HG02943 (cell line): ENCODE data around the gene STEAP1.
"Not testable (repeated sequence)": the region's sequence is repeated elsewhere in the genome, so short reads cannot be mapped to it uniquely, and the experiment has no call there.

Experiments used
- ATAC-seq: cut with Tn5 transposase; IDR thresholded peaks from one replicate; pipeline ENCODE4 v1.9.1; 2021; ENCODE audit warnings: mild to moderate bottlenecking, low read depth, moderate library complexity; ENCODE audit not compliant: unreplicated experiment

STEAP1 gene

DNA sequence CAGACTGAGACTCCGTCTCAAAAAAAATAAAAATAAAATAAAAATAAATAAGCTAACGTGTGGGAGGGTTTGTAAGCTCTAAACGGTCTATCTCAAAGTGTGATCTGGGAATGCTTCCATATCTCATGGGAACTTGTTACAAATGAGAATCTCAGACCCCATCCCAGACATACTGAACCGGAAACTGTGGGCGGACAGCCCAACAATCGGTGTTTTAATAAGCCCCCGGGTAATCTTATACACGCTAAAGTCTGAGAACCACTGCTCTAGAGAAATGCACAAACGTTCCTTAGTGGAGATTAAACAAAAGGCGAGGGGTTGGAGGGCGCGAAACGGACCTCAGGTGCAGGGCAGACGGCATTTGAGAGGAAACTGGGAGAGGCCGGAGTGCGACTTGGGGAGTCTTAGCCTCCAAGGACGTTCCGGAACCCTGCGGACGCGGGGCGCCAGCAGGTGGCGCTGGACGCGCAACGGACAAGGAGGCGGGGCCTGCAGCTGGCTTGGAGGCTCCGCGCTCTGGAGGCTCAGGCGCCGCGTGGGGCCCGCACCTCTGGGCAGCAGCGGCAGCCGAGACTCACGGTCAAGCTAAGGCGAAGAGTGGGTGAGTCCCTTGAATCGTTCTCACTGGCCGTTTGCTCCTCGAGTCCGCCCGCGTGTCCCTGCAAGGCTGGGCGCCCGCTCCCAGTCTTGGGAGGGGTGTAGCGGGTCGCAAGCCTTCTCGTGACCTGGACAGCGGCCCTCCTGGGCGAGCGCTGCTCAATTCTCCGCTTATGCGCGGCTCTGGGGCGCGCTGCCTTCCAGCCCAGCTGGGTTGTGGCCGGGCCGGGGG lies at the start of gene STEAP1:
TSS of gene STEAP1 (plus strand) at position 527 of the 829 bp plus-strand sequence. CDS start 5,320 bp downstream, outside the sequence.
- peak; percentile 87 for ATAC-seq

GRCh38 chr7:90114972-90115371 lies 39.3 kb upstream of the STEAP1 start:
- ATAC-seq, result not testable (repeated sequence)

DNA sequence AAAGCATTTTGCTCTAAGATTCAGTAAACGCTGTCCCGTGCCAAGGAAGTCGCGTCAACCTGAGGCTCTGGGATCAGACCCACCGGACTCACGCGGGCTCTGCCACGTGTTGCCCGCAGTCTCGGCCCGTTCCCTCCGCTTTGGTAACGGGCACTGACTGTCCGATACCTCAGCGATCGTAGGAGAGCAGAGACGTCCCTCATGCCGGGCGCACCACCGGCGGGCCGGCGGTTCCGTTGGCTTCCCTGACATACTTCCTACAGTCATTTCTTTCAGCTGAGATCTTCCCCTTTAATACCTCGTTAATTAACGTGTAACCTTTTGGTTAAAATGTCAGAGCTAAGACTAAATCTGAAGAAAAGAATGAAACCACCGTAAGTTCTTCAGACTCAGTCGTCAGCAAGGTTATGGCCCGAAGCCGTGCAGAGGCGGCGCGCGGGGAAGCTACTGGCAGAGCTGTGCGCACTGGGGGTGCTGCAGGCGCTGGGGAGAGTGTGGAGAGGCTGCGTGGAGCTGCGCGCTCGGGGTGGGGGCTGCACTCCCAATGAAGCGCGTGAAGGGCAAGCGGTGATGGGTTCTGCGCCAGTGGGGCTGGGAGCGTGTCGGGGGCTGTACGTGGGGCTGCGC lies 35.6 kb upstream of the STEAP1 start:
- not testable (repeated sequence) for ATAC-seq

DNA sequence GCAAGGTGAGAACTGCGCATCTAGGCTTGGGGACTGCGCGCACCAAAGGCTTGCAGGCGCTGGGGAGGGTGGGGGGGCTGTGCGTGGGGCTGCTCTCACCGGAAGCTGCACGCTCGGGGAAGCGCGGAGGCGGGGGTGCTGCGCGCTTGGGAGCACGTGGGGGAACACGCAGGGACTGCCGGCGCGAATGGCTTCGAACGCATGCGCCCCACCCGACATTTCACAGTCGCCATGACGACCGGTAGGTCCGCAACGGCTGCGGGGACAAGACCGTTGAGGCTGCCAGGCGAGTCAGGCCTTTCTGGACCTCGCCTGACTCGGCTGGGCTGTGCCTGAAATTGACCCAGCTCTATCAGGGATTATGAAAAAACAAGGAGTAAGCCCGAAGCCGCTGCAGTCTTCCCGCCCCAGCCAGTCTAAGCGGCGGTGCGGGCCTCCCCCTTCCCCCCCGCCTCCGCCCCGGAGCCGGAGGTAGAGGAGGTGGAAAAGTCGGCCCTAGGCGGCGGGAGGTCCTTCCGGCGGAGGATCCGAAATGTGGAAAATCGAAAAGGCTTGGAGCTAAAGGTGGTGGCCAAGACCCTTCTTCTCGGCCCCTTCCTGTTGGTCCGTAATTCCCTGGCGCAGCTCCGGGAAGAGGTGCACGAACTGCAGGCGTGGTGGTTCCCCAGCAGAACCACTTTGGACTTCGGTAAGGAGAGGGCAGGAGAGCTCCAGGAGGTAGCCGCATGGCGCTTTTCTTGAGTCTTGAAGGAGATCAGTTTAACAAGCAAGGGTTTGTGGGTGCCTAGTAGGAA lies 34.9 kb upstream of the STEAP1 start:
- no peak for ATAC-seq

DNA sequence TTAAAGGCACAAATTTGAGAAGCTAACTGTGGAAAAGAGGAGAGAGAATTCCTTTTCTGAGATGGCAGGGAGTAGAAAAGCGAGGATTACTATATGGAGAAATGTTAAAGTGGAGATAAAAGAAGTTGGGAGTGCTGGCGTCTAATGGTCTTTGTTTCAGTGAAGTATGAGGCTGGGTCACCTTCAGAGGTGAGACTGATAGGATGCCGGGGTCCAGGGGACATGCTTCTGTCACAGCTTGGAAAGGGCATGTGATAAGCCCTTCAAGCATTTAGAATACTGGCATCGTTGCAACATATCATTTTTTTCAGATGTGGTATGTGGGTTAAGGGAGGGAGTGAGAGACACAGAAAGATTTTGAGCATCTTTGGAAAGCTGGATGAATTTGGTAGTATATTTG lies 34.1 kb upstream of the STEAP1 start:
- not testable (repeated sequence) for ATAC-seq

GRCh38 chr7:90131746-90132145 lies 22.5 kb upstream of the STEAP1 start:
- ATAC-seq, result not testable (repeated sequence)

- ATAC-seq, result not testable (repeated sequence)
Observed at GRCh38 chr7:90147079-90147960, 6.9 kb upstream of the STEAP1 start.

DNA sequence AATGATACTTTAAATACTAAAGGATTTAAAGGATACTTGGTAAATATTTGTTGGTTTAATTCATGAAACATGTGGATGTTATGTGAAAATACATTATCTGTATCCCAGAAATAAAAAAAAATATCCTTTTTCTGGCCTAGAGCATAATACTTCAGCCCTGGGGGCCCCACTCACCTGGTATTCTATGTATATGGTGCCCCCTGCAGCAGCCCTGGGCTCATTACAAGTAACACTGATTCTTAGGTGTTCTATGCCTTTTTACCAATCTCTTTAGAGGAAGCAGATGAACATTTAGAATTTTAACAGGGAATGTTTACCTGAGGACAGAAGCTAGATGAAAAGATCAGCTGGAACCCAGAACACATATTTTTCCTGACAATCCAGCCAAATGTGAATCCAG lies 4.8 kb upstream of the STEAP1 start:
- ATAC-seq, result not testable (repeated sequence)

DNA sequence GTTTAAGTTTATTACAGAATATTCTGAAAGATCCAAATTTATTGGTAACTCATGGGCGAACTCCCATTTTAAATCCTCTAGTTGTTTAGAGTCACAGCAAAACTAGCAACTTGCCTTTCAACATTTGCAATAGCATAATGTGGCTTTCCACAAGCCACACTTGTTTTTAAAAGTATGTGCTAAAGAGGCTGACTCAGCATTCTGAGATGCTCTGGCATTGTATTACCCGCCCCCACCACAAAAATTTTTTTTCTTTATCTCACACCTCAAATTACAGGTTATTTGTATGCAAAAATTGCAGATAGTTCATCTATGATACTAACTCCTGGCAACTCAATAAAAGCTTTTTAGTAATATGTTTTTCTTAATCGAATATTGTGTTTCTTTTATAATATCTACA lies 2.4 kb upstream of the STEAP1 start:
- ATAC-seq, result not testable (repeated sequence)

- ATAC-seq, result not testable (repeated sequence)
Observed at GRCh38 chr7:90152642-90153253, 1.5 kb upstream of the STEAP1 start.

GRCh38 chr7:90155206-90155605 lies 937 bp downstream of the STEAP1 start:
- ATAC-seq, result no peak

DNA sequence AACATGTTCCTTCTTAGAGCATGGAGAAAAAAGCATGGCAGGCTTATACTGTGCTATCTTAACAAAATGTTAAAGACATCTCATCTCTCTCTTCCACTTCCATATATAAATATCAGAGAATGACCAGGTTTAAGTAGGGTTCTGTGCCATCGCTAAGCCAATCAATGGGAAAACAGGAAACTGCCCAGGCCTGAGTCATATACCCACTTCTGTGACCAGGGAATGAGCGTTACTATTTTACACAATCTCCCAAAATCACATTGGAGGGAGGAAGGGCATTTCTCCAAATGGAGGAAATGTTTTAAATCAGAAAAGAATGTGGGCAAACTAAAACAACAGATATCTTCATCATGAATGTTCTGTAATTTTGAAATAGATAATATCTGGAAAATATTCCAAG lies 3.1 kb downstream of the STEAP1 start:
- not testable (repeated sequence) for ATAC-seq

DNA sequence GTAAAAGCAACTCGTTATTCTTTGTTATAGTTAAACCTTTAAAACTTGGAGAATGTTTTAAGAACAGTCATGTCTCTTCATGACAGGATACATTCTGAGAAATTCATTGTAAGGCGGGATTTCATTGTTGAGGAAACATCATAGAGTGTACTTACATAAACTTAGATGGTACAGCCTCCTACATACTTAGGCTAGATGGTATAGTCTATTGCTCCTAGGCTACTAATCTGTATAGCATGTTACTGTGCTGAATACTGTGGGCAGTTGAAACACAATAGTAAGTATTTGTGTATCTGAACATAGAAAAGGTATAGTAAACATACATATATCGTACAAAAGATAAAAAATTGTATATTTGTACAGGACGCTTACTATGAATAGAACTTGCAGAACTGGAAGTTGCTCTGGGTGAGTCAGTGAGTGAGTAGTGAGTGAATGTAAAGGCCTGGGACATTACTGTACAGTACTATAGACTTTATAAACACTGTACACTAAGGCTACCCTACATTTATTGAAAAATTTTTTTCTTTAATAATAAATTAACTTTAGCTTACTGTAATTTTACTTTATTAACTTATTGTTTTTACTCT lies 3.6 kb downstream of the STEAP1 start:
- not testable (repeated sequence) for ATAC-seq

GRCh38 chr7:90163534-90163933 lies 9.3 kb downstream of the STEAP1 start:
- ATAC-seq, result no peak

DNA sequence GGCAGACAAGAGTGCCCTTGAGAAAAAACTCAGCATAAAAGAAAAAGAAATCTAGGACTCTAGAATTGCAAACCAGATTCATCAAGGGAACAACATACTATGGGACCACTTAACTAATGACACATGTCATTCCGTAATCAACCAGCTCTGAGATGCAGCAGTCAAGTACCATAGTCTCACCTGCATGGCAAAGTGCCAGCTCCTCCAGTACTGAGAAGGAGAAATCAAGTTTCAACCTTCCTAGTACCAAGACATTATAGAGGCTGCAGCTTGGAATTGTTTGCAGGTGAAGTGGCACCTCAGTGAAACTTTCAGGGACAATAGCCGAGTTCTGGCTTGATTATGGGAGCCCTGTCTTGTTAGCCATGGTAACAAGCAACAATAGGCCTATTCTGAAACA lies 11.5 kb downstream of the STEAP1 start:
- no peak for ATAC-seq

- no peak for ATAC-seq
Observed at GRCh38 chr7:90166153-90166552, 11.9 kb downstream of the STEAP1 start.

GRCh38 chr7:90167361-90167760 lies 13.1 kb downstream of the STEAP1 start:
- no peak for ATAC-seq

GRCh38 chr7:90169891-90170290 lies 15.6 kb downstream of the STEAP1 start:
- ATAC-seq, result no peak

DNA sequence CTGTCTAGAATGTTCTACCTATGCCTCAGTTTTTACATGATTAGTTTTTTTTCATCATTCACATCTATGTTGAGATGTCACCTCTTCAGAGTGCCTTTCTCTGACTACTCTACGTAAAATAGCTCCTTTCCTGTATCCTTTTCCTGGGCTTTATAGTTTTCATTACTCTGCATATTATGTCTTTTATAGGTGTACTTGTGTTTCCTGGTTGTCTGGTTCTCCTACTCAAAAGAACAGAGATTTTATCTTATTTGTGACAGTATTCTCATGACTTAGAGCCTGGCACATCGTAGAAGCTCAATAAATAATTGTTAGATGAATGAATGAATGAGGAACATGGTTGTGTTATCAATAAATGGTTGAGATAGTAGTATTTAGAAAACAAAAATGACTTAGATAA lies 17.9 kb downstream of the STEAP1 start:
- no peak for ATAC-seq
